ENCODE measurements around the gene LENG9.
A peak's percentile ranks its signal among the peaks of the same experiment; 100 is the strongest.

DNA sequence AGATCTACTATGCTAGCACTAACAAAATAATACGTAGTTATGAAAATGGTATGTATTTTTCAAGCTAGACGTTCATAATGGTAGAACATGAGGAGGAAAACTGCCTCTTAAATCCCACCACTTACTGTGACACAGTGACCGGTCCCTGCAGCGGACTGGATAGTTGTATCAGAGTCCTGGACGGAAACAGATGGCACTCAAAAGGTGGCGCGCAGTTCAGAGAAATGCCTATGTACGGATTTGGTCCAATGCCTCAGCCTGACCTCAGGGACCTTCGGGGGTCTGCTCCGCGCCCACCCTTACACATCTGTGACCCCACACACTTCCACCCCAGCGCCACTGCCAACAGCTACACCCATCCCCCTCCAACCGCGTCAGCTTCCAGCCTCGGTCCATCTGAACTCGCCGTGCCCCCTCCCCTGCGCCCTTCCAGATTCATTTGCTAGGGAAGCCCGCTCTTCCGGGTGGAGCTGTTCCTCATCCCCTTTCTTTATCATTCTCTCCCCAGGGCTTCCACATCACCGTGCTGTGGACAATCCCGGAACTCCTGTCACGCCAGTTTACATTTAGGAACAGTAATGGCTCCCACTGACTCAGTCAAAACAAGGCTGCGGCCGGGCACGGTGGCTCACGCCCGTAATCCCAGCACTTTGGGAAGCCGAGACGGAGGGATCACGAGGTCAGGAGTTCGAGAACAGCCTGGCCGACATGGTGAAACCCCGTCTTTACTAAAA lies 15.4 kb downstream of the LENG9 start:
- TF ChIP-seq, protein P1, sequence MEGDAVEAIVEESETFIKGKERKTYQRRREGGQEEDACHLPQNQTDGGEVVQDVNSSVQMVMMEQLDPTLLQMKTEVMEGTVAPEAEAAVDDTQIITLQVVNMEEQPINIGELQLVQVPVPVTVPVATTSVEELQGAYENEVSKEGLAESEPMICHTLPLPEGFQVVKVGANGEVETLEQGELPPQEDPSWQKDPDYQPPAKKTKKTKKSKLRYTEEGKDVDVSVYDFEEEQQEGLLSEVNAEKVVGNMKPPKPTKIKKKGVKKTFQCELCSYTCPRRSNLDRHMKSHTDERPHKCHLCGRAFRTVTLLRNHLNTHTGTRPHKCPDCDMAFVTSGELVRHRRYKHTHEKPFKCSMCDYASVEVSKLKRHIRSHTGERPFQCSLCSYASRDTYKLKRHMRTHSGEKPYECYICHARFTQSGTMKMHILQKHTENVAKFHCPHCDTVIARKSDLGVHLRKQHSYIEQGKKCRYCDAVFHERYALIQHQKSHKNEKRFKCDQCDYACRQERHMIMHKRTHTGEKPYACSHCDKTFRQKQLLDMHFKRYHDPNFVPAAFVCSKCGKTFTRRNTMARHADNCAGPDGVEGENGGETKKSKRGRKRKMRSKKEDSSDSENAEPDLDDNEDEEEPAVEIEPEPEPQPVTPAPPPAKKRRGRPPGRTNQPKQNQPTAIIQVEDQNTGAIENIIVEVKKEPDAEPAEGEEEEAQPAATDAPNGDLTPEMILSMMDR (IDR thresholded peaks at IDR 0.05) = peak in 1 of 3 experiments; percentile 10
- peak in 1 of 2 donors; percentile 47 for TF ChIP-seq POLR2AphosphoS5 (IDR thresholded peaks at IDR 0.05)

Measured in esophagus muscularis mucosa (tissue), 3 donors.